Measurements from ENCODE around the gene CAVIN1. TPM values are rescaled to one million over a fixed set of nuclear protein-coding genes. Genes with fewer than 3 reads are reported as not detected.

Gene CAVIN1
- 52.2 TPM for polyA plus RNA-seq (2012; ENCODE audit: insufficient read length, low read depth)

DNA sequence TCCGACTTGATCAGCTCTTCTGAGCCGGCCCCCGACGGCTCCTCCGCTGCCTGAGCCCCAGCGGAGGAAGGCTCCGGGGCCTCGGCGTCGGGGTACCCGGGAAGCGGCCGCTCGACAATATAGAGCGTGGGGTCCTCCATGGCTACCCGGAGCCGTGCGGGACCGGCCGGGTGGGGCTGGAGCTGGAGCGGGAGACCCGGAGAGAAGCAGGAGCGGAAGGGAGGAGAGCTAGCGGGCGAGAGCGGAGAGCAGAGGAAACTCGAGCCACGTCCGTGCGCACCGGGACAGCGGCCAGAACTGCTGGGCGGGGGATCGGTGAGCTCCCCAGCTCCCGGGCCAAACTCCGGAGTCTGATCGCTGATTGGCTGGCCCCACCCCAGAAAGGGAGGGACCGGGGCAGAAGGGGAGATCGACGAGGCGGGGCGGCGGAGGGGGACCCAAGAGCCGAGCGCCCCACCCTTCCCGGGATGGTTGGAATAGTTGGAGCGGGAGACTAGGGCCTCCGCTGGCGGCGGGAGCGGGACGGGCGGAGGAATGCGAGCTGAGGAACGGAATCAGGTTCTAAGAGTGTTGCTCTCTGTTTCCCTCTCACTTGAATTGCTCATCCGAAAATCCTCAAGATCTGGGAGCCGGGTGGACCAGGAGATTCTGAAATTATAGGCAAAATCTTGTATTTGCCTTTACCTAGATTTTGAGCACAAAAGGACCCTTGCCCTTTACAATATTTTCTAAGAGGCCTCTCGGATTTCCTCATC, at the start of gene CAVIN1:
Gene CAVIN1 (minus strand): TSS at position 299 of the 755 bp plus-strand sequence. CDS start 159 bp downstream, at position 140.
- TF ChIP-seq, protein P1, sequence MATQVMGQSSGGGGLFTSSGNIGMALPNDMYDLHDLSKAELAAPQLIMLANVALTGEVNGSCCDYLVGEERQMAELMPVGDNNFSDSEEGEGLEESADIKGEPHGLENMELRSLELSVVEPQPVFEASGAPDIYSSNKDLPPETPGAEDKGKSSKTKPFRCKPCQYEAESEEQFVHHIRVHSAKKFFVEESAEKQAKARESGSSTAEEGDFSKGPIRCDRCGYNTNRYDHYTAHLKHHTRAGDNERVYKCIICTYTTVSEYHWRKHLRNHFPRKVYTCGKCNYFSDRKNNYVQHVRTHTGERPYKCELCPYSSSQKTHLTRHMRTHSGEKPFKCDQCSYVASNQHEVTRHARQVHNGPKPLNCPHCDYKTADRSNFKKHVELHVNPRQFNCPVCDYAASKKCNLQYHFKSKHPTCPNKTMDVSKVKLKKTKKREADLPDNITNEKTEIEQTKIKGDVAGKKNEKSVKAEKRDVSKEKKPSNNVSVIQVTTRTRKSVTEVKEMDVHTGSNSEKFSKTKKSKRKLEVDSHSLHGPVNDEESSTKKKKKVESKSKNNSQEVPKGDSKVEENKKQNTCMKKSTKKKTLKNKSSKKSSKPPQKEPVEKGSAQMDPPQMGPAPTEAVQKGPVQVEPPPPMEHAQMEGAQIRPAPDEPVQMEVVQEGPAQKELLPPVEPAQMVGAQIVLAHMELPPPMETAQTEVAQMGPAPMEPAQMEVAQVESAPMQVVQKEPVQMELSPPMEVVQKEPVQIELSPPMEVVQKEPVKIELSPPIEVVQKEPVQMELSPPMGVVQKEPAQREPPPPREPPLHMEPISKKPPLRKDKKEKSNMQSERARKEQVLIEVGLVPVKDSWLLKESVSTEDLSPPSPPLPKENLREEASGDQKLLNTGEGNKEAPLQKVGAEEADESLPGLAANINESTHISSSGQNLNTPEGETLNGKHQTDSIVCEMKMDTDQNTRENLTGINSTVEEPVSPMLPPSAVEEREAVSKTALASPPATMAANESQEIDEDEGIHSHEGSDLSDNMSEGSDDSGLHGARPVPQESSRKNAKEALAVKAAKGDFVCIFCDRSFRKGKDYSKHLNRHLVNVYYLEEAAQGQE (IDR thresholded peaks at IDR 0.05; ENCODE audit: insufficient read depth in 1 of 2, low read depth in 2 of 2, low read length in 2 of 2) = peak; percentile 56 to 65; a peak in 2 of 4 replicates
- TF ChIP-seq TAF1 (IDR thresholded peaks at IDR 0.05; ENCODE audit: borderline replicate concordance, insufficient read depth, low read length) (peak; percentile 70; the same call in 1 of the 2 replicates), POLR2AphosphoS5 (IDR thresholded peaks at IDR 0.05; ENCODE audit: low read depth, low read length) (peak; percentile 82; the same call in 1 of the 2 replicates), FOXP2 (optimal IDR thresholded peaks at IDR 0.05; ENCODE audit: borderline replicate concordance, extremely low read depth, extremely low read length, insufficient read depth) (peak; percentile 29), SIN3A (IDR thresholded peaks at IDR 0.05; ENCODE audit: borderline replicate concordance, insufficient read depth, low read length) (no peak)

- no peak for TF ChIP-seq SIN3A (IDR thresholded peaks at IDR 0.05; ENCODE audit: borderline replicate concordance, insufficient read depth, low read length)
- TF ChIP-seq TAF1 (IDR thresholded peaks at IDR 0.05; ENCODE audit: borderline replicate concordance, insufficient read depth, low read length) = no peak
- no peak for TF ChIP-seq POLR2AphosphoS5 (IDR thresholded peaks at IDR 0.05; ENCODE audit: low read depth, low read length)
- TF ChIP-seq FOXP2 (optimal IDR thresholded peaks at IDR 0.05; ENCODE audit: borderline replicate concordance, extremely low read depth, extremely low read length, insufficient read depth) = no peak
- TF ChIP-seq, protein P1 (IDR thresholded peaks at IDR 0.05; ENCODE audit: insufficient read depth in 1 of 2, low read depth in 2 of 2, low read length in 2 of 2) = no peak
Measured at GRCh38 chr17:42467889-42468288, 44.8 kb upstream of the CAVIN1 start.

GRCh38 chr17:42463976-42464400, 40.9 kb upstream of the CAVIN1 start:
- TF ChIP-seq POLR2AphosphoS5 (IDR thresholded peaks at IDR 0.05; ENCODE audit: low read depth, low read length) = no peak

DNA sequence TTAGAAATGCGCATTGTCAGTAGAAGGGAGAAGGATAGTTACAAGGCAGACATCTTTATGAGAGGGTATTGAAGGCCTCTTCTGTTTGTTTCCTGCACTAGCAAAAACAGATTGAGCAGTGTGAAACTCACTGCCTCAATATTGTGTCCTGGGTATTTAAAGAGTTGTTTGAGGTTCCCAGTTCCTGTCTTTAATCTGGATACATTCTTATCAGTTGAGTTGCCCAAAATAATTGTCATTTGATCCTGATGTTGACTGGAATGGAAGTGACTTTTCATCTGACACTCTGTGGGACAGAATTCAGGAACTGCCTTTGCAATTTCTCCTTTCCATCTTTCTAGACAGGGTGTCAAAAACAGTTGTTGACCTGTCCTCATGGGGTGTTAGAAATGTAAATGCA, 37.3 kb upstream of the CAVIN1 start:
- TF ChIP-seq, protein P1 (IDR thresholded peaks at IDR 0.05; ENCODE audit: insufficient read depth in 1 of 2, low read depth in 2 of 2, low read length in 2 of 2) = no peak
- TF ChIP-seq TAF1 (IDR thresholded peaks at IDR 0.05; ENCODE audit: borderline replicate concordance, insufficient read depth, low read length) (no peak), POLR2AphosphoS5 (IDR thresholded peaks at IDR 0.05; ENCODE audit: low read depth, low read length) (no peak), FOXP2 (optimal IDR thresholded peaks at IDR 0.05; ENCODE audit: borderline replicate concordance, extremely low read depth, extremely low read length, insufficient read depth) (no peak), SIN3A (IDR thresholded peaks at IDR 0.05; ENCODE audit: borderline replicate concordance, insufficient read depth, low read length) (no peak)

GRCh38 chr17:42459801-42460281, 36.8 kb upstream of the CAVIN1 start:
- no peak for TF ChIP-seq POLR2AphosphoS5 (IDR thresholded peaks at IDR 0.05; ENCODE audit: low read depth, low read length)
- TF ChIP-seq, protein P1 (IDR thresholded peaks at IDR 0.05; ENCODE audit: insufficient read depth in 1 of 2, low read depth in 2 of 2, low read length in 2 of 2) = peak; percentile 83 to 93
